ENCODE data around the gene TMEM179.
A peak's percentile ranks its signal among the peaks of the same experiment; 100 is the strongest.
"Not testable (repeated sequence)": the region's sequence is repeated elsewhere in the genome, so short reads cannot be mapped to it uniquely, and the experiment has no call there.

Gene TMEM179

DNA sequence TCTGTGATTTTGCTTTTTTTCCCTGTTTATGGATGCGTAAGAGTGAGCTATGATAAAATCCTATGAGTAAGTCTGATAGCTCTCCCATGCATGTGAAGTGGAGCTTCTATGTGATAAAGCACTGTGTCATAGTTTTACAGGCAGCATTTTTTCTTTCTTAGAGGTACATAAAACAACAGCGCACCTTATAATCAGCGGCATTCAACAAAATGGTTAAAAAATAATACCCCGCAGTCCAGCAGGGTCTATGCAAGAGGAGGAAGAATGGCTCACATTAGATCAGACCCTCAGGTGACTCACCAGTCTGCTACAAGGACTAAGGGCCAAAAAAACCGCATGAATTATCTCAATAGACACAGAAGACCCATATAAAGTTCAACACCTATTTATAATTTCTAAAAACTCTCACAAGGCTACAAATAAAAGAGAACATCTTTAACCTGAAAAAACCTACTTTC is 33.0 kb upstream of the TMEM179 start:
- no peak for DNase-seq

GRCh38 chr14:104636846-104637545 is 32.4 kb upstream of the TMEM179 start:
- DNase-seq, result not testable (repeated sequence)

- DNase-seq, result no peak
These were observed 31.6 kb upstream of the TMEM179 start for GRCh38 chr14:104636131-104636530.

GRCh38 chr14:104635717-104636116 is 31.1 kb upstream of the TMEM179 start:
- no peak for DNase-seq

GRCh38 chr14:104634886-104635570 is 30.5 kb upstream of the TMEM179 start:
- no peak for DNase-seq

GRCh38 chr14:104634138-104634760 is 29.7 kb upstream of the TMEM179 start:
- no peak for DNase-seq

- no peak for DNase-seq
These were observed 28.9 kb upstream of the TMEM179 start for GRCh38 chr14:104633276-104634137.

- no peak for DNase-seq
These were observed 28.2 kb upstream of the TMEM179 start for GRCh38 chr14:104632781-104633180.

- no peak for DNase-seq
These were observed 20.4 kb upstream of the TMEM179 start for GRCh38 chr14:104624939-104625338.

GRCh38 chr14:104614126-104614812 is 9.7 kb upstream of the TMEM179 start:
- no peak for DNase-seq

GRCh38 chr14:104611881-104612280 is 7.3 kb upstream of the TMEM179 start:
- no peak for DNase-seq

GRCh38 chr14:104610749-104611310 is 6.3 kb upstream of the TMEM179 start:
- no peak for DNase-seq

- no peak for DNase-seq
These were observed 5.1 kb upstream of the TMEM179 start for GRCh38 chr14:104609666-104610065.

DNA sequence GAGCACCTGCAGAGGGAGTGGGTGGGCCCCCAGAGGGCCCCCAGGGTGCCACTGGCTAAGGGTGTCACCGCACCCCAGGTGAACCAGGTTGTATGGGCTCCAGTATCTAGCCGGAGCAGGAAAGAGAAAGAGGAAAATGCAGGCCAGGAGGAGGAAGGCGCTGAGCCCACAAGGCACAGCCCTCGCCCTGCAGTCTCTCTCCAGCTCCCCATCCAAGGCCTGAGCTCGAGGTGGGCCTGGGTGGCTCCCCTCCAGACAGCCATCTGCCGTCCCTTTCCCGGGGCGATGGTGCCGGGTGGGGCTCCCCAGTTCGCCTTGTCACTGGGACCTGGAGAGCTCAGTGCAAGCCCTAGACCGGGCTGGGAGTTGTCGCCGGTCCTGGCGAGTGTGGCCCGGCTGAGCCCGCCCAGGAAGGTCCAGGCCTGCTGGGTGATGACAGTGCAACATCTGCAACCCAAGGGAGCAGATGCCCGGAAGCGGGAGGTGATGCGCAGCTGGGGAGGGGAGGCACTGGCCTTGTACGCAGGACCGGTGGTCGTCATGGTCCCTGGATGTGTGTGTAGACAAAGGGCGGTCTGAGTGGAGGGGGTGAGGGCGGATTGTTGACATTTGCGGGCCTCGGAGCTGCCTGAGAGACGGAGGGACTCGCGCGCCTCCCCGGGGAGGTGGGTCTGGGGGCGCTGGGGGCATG is 716 bp downstream of the TMEM179 start:
- no peak for DNase-seq

DNA sequence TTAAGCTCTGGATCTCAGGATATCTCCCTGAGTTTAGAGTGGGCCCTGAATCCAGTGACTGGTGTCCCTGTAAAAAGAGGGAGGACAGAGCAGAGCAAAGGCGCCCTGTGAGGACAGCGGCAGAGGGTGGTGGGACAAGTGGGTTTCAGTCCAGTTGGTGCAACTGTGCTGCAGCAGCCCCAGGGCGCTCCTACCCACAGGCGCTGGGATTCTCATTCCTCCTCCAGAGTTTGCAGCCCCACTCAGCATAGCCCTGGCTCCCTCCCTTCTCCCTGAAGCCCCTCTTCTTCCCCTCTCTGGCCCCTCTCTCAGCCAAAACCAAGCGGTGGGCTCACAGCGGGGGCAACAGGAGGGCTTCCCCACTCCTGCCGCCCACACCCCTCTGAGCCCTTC is 1.6 kb downstream of the TMEM179 start:
- DNase-seq, result no peak

GRCh38 chr14:104602315-104602932 is 2.1 kb downstream of the TMEM179 start:
- no peak for DNase-seq

DNA sequence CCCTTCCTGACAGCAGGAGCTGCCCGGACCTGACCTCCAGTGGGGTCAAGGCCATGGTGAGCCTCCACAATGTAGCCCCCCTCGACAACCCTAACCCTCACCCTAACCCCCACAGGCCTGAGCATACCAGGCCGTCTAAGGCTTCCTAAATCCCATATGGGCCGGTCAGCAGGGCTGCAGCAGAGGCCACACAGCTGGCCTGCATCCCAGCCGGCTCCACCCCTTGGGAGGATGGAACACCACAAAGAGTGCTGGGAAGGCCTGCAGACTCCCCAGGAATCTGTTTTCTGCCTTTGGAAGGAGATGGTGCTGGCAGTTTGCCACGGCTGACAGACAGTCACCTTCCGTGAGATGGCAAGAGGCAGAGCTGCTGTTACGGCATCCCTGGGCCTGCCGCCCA is 2.8 kb downstream of the TMEM179 start:
- no peak for DNase-seq

- DNase-seq, result no peak
These were observed 3.8 kb downstream of the TMEM179 start for GRCh38 chr14:104600805-104601204.

- DNase-seq, result peak; percentile 78
These were observed 4.4 kb downstream of the TMEM179 start for GRCh38 chr14:104600141-104600643.

DNA sequence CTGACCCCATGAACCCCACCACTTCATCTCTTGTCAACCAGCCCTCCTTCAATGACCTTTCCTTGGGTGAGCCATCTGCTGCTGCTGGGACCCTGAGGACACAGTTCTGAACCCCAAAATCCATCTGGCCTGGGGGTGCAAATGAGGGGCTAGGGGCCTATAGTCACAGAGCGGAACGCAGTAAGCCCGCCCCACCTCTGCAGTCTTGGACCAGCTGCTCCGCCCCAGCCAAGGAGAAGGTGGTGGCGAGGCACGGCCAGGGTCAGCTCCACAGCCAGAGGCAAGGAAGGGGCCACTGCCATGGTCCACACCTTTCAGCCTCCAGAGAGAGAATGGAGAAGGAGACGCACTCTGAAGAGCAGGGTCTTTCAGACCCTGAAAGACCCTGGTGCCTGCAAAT is 5.1 kb downstream of the TMEM179 start:
- no peak for DNase-seq

GRCh38 chr14:104598910-104599273 is 5.7 kb downstream of the TMEM179 start:
- DNase-seq, result no peak

Measured in right hindlimb (tissue), 1 donor.